ENCODE measurements around the gene ANKRD10.

DNA sequence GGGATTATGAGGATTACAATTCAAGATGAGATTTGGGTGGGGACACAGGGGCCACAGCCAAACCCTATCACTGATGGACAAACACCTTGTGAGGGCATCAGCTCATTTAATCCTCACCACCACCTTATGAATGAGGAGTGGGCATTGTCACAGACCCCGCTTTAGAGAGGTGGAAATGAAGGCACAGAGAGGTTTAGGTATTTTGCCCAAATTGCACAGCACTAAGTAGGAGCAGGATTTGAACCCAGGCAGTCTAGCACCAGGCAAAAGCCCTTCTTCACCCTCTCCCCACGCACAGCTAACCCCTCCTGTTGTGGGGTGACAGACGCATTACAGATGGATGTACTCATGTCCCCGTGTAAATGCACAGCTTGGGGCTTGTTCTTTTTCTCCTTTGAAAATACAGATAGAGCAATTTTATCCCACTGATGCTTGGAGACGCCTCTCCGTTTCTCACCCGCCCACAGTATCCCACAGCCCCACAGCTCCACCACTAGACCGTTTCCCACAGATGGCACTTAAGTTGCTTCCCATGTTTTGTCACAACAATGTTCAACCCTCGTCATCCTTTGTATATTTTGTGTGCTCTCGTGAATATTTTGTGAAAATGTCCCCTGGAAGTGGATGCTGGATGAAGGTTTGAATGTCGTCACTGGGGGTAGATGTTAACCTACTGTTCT is 48.2 kb downstream of the ANKRD10 start:
- TF ChIP-seq TARDBP (IDR thresholded peaks at IDR 0.05; ENCODE audit: borderline replicate concordance) (no peak), KDM1A (IDR thresholded peaks at IDR 0.05; ENCODE audit: borderline replicate concordance) (no peak), YY1 (IDR thresholded peaks at IDR 0.05; ENCODE audit: low read depth, low read length) (no peak), SUPT20H (IDR thresholded peaks at IDR 0.05; ENCODE audit: borderline replicate concordance, control insufficient read depth, low read depth, low read length) (no peak), POLR2AphosphoS5 (IDR thresholded peaks at IDR 0.05; ENCODE audit: low read length) (no peak), SIN3A (IDR thresholded peaks at IDR 0.05; ENCODE audit: low read depth, low read length) (no peak), ZNF24 (IDR thresholded peaks at IDR 0.05) (no peak), ATF7 (IDR thresholded peaks at IDR 0.05; ENCODE audit: low read depth) (no peak), POLR2A (IDR thresholded peaks at IDR 0.05; ENCODE audit: low read depth, low read length) (no peak), SMAD1 (IDR thresholded peaks at IDR 0.05; ENCODE audit: low read depth, partially characterized antibody) (no peak)
- TF ChIP-seq, protein P1, sequence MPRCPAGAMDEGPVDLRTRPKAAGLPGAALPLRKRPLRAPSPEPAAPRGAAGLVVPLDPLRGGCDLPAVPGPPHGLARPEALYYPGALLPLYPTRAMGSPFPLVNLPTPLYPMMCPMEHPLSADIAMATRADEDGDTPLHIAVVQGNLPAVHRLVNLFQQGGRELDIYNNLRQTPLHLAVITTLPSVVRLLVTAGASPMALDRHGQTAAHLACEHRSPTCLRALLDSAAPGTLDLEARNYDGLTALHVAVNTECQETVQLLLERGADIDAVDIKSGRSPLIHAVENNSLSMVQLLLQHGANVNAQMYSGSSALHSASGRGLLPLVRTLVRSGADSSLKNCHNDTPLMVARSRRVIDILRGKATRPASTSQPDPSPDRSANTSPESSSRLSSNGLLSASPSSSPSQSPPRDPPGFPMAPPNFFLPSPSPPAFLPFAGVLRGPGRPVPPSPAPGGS (IDR thresholded peaks at IDR 0.05; ENCODE audit: borderline replicate concordance, insufficient read depth, low read depth, low read length, poor library complexity, severe bottlenecking): no peak
- TF ChIP-seq, protein P2, sequence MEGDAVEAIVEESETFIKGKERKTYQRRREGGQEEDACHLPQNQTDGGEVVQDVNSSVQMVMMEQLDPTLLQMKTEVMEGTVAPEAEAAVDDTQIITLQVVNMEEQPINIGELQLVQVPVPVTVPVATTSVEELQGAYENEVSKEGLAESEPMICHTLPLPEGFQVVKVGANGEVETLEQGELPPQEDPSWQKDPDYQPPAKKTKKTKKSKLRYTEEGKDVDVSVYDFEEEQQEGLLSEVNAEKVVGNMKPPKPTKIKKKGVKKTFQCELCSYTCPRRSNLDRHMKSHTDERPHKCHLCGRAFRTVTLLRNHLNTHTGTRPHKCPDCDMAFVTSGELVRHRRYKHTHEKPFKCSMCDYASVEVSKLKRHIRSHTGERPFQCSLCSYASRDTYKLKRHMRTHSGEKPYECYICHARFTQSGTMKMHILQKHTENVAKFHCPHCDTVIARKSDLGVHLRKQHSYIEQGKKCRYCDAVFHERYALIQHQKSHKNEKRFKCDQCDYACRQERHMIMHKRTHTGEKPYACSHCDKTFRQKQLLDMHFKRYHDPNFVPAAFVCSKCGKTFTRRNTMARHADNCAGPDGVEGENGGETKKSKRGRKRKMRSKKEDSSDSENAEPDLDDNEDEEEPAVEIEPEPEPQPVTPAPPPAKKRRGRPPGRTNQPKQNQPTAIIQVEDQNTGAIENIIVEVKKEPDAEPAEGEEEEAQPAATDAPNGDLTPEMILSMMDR (IDR thresholded peaks at IDR 0.05 in 2 of 3, conservative IDR thresholded peaks at IDR 0.05 in 1 of 3; ENCODE audit: control insufficient read depth in 2 of 3, extremely low read depth in 1 of 3, insufficient read depth in 1 of 3, low read depth in 3 of 3, low read length in 3 of 3): no peak
- TF ChIP-seq, protein P3, sequence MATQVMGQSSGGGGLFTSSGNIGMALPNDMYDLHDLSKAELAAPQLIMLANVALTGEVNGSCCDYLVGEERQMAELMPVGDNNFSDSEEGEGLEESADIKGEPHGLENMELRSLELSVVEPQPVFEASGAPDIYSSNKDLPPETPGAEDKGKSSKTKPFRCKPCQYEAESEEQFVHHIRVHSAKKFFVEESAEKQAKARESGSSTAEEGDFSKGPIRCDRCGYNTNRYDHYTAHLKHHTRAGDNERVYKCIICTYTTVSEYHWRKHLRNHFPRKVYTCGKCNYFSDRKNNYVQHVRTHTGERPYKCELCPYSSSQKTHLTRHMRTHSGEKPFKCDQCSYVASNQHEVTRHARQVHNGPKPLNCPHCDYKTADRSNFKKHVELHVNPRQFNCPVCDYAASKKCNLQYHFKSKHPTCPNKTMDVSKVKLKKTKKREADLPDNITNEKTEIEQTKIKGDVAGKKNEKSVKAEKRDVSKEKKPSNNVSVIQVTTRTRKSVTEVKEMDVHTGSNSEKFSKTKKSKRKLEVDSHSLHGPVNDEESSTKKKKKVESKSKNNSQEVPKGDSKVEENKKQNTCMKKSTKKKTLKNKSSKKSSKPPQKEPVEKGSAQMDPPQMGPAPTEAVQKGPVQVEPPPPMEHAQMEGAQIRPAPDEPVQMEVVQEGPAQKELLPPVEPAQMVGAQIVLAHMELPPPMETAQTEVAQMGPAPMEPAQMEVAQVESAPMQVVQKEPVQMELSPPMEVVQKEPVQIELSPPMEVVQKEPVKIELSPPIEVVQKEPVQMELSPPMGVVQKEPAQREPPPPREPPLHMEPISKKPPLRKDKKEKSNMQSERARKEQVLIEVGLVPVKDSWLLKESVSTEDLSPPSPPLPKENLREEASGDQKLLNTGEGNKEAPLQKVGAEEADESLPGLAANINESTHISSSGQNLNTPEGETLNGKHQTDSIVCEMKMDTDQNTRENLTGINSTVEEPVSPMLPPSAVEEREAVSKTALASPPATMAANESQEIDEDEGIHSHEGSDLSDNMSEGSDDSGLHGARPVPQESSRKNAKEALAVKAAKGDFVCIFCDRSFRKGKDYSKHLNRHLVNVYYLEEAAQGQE (IDR thresholded peaks at IDR 0.05; ENCODE audit: low read depth, low read length): no peak
